Activated CD4-positive, alpha-beta T cell treated with anti-CD3 and anti-CD28 coated beads, Interleukin-10, Interleukin-2, amounts not matched to agents 100 ng/mL and 50 ng/mL, durations not matched to agents 16 hours and 8 hours (primary cell): ENCODE data around the gene CCNI2.
"Not testable (repeated sequence)": the region's sequence is repeated elsewhere in the genome, so short reads cannot be mapped to it uniquely, and the experiment has no call there.

Experiments
- DNase-seq: peaks from one replicate; pipeline ENCODE4 v3.0.0-alpha.2; 2020

The CCNI2 gene

DNA sequence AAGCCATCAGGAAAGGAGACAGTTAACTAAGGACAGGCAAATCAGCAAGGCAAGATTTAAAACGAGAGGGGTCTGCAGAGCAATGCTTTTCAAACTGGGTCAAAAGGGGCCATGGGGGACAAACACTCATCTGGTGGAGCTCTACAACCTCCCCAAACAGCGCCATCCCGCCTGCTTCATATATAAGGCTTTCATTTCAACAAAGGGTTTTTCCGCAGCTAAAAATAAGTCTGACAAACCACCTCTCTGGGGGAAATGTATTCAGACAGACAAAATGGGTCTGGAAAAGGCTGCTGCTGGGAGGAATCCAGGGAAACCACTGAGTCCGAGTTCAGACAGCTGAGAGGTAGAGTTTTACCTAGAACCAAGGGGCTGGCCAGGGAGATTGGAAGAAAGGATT lies 38.1 kb downstream of the CCNI2 start:
- DNase-seq, result no peak

DNA sequence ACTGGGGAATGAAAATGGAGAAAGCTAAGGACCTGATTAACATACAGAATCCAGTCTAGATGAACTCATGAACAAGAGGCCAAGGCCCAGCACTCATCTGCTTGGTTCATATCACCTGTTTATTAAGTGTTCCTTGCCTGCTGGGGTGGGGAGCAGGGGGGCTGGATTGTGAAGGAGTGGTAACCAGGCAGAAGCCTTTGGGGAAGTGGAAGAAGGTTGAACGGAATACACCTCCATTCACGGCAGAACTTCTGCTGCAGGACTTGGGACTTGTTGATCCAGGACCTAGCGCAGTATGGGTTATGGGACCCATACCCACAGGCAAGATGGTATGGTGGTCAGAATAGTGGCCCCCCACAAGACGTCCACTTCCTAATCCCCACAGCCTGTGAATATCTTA lies 38.6 kb downstream of the CCNI2 start:
- no peak for DNase-seq

DNA sequence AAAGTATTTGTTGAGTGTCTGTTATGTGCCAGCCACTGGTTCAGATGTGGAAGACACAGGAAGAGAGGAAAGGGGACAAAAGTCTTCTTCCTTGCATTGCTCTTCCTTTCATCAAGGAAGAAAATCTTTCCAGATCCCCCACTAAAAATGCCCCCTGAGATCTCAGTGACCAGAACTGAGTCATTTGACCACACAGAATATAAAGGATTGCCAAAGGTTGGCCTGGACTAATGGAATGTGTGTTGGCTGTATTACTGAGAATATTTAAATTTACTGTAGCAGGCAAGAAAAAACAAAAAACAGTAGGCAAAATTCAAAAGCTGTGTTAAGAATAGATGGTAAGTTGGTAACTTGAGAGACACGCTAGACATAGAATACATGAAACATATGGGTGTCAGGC lies 39.9 kb downstream of the CCNI2 start:
- no peak for DNase-seq

DNA sequence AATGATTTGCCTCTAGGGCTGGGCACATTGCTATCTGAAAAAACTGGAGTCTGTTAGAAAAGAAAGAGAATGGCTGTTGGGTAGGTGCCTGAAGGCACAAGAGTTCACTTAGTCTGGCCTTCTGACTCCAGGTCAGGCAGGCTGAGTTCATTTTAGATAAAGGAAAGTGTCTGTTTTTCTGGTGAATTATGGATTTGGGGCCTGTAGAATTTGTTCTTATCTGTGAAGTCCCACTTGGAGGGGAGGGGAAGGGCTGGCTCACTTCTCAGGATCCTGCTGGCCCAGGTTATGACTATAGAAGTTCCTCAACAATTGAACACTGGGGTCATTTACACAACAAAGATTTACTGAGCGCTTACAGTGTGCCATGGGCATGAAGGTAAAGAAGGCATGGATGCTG lies 41.3 kb downstream of the CCNI2 start:
- no peak for DNase-seq

DNA sequence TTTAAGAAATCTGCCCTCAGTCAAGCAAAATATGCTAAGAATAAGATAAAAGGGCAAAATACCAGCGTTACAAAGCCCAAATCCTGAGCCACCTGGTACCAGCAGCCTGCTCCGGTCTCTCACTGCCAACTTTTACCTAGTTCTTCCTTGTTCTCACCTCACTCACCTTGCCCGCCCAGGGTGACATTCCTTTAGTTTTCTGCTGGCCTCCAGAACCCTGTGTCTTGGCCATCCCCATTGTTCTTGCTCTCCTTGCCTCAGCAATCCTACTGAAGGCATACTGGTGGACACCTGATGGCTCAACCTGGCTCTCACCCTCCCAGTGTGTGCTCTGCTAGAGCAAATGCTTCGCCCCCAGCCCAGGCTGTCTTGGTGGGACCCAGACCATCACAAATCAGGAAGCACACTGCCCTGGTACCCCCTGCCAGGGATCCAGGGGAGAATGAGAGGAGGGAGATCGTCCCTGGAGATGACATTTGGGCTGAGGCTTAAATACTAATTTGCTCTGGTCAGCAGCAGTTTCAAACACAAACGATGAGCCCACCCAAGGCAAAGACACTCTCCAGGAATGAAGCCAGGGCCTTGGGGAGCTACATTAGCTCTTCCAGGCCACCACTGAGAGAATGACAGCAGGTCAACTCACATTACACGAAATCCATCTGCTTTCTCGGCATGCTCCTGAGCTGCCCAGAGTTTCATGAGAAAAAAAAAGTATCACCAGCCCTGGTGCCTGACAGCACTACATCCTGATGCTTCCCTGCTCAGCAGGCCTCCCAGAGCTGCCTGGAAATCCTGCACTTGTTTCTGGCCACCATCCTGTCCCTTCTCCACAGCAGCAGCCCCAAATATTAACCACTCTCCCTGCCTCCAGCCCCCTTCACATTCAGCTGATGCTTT lies 42.0 kb downstream of the CCNI2 start:
- no peak for DNase-seq

DNA sequence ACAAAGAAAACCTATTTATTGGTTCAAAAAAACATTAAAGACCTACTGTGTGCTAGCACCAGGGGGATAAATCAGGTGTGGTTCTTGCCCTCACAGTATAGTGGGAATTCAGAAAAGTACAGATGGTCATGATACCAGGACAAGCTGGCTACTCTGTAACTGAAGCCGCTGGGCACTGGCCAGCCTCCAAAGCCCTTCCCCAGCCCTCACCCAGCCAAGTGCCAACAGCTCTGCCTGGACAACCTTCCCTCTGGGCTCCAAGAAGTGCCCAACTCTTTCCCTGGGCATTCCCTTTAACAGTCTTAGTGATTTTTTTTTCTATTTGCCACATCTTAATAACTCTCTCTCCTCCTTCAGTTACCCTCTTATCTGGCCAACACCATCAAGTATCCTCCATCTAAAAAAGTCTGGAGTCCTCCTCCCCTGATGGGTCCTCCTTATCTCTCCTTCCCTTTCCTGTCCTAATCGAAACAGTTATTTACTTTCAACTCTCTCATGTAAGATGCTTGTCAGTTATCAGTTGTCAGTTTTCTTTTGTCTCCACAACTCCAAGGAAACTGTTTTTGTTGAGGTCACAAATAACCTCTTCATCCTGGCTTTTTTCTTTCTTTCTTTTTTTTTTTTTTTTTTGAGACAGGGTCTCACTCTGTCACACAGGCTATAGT lies 43.1 kb downstream of the CCNI2 start:
- DNase-seq, result no peak

DNA sequence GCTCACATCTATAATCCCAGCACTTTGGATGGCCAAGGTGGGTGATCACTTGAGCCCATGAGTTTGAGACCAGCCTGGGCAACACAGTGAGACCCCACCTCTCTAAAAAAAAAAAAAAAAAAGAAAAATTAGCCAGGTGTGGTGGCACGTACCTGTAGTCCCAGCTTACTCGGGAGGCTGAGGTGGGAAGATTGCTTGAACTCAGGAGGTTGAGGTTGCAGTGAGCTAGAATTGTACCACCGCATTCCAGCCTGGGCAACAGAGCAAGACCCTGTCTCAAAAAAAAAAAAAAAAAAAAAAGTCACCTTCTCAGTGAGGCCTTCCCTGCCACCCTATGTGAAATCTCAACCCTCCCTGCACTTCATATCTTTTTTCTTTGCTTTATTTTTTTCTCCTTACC lies 43.8 kb downstream of the CCNI2 start:
- no peak for DNase-seq

DNA sequence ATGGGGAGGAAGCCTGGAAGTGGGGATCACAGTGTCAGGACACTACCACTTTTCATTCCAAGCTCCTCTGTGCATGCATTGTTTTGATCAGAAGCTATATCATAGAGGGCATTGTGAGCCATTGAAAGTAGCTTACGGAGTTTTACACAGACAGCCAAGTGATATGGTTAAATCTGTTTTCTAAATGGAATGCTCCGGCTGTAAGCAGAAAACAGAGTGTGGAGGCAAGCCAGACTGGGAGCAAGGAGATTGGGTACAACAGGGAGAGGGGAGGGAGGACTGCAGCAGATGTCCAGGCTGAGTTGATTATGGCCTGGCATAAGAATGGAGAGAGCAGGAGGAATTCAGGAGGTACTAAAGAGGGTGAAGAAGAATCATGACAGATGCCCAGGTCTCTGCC lies 50.4 kb downstream of the CCNI2 start:
- DNase-seq, result no peak

DNA sequence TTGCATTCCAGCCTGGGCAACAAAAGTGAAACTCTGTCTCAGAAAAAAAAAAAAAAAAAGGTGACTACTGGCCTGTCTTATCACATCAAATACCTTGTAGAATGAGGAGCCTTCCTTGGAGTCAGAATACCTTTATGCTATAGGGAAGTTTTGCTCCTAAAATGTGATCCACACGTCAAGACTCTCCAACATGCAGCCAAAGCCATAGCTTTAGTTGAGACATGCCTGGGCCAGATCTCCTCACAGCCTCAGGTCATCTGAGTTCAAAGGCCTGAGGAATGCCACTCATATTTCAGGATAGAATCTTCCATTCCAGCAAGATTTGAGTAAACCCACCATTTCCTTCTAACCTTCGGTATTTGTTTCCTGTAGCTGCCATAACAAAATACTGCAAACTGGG lies 52.2 kb downstream of the CCNI2 start:
- DNase-seq, result no peak

DNA sequence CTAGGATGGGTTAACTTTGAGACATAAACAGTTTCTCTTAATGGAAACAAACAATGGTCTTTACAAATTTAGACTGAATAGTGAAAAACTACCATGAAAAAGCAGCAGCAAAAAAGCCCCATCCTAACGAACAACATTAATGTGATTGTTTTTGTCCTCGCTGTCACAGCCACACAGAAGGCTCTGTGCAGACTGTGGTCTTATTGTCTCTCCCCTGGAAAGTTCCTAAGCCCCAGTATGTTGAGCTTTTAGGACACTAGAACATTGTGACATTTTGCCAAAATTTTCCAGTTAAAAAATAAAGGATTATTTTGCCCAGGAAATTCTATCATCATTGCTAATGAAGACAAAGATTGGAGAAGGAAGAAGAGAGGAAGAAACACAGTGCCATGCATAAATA lies 53.3 kb downstream of the CCNI2 start:
- DNase-seq, result no peak

DNA sequence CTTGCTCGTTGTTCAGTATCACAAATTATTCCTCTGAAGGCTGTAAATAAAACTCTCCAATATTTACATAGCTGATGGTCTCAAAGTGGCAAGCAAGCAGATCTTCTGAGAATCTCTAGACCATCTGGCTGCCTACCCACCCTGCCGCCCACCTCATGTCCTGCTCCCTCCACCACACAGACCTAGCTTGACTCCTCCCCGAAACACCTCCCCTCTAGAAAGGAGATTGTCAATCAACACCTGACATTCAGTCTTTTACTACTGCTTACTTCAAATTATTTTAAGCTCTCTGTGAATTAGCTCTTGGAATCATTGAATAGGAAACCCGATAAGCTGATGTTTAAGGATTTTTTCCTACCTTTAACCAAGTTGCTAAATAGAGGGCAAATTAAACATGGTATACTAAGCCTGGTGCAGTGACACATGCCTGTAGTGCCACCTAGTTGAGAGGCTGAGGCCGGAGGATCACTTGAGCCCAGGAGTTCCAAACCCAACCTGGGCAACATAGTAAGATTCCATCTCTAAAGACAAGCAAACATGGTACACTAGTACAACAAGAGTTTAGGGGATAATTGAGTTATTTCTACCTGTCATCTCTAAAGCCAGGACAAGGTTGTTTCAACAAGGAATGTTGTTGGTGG lies 54.9 kb downstream of the CCNI2 start:
- DNase-seq, result no peak

DNA sequence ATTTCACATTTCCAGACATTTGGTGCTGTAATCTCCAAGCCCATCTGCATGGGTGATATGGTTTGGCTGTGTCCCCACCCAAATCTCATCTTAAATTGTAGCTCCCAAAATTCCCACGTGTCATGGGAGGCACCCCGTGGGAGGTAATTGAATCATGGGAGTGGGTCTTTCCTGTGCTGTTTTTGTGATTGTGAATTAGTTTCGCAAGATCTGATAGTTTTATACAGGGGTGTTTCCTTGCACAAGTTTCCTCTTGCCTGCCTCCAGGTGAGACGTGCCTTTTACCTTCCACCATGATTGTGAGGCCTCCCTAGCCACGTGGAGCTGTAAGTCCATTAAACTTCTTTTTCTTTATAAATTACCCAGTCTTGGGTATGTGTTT lies 55.5 kb downstream of the CCNI2 start:
- DNase-seq, result not testable (repeated sequence)
